HG02642 (cell line): ENCODE measurements around the gene DCHS1.

Experiments used
- ATAC-seq: cut with Tn5 transposase; IDR thresholded peaks from one replicate; pipeline ENCODE4 v1.9.1; 2021; ENCODE audit warnings: mild to moderate bottlenecking; ENCODE audit not compliant: unreplicated experiment, poor library complexity

The DCHS1 gene

GRCh38 chr11:6601041-6601461, 54.6 kb downstream of the DCHS1 start:
- ATAC-seq: no peak

- ATAC-seq: no peak
These were observed 55.7 kb downstream of the DCHS1 start for GRCh38 chr11:6599881-6600390.

- ATAC-seq: no peak
These were observed 56.2 kb downstream of the DCHS1 start for GRCh38 chr11:6599449-6599848.

GRCh38 chr11:6598555-6598954, 57.1 kb downstream of the DCHS1 start:
- ATAC-seq: no peak

GRCh38 chr11:6596239-6596877, 59.3 kb downstream of the DCHS1 start:
- ATAC-seq: no peak

GRCh38 chr11:6594142-6594768, 61.4 kb downstream of the DCHS1 start:
- ATAC-seq: no peak

- no peak for ATAC-seq
These were observed 67.6 kb downstream of the DCHS1 start for GRCh38 chr11:6588018-6588417.

GRCh38 chr11:6587360-6587953, 68.2 kb downstream of the DCHS1 start:
- ATAC-seq: no peak

GRCh38 chr11:6586434-6587359, 68.9 kb downstream of the DCHS1 start:
- ATAC-seq: no peak

- ATAC-seq: no peak
These were observed 71.1 kb downstream of the DCHS1 start for GRCh38 chr11:6584528-6584927.

GRCh38 chr11:6583584-6583983, 72.0 kb downstream of the DCHS1 start:
- ATAC-seq: no peak

- ATAC-seq: no peak
These were observed 75.9 kb downstream of the DCHS1 start for GRCh38 chr11:6579681-6580080.

GRCh38 chr11:6578134-6578533, 77.5 kb downstream of the DCHS1 start:
- ATAC-seq: no peak

- no peak for ATAC-seq
These were observed 78.9 kb downstream of the DCHS1 start for GRCh38 chr11:6576471-6577373.

- no peak for ATAC-seq
These were observed 80.5 kb downstream of the DCHS1 start for GRCh38 chr11:6574816-6575715.

- no peak for ATAC-seq
These were observed 83.4 kb downstream of the DCHS1 start for GRCh38 chr11:6572215-6572614.

- no peak for ATAC-seq
These were observed 84.1 kb downstream of the DCHS1 start for GRCh38 chr11:6571434-6572008.
